HG02678 (cell line): ENCODE data around the gene TIE1.

Experiments
- ATAC-seq: cut with Tn5 transposase; IDR thresholded peaks from one replicate; pipeline ENCODE4 v1.9.1; 2021; ENCODE audit warnings: mild to moderate bottlenecking, moderate library complexity; ENCODE audit not compliant: unreplicated experiment

TIE1 gene

DNA sequence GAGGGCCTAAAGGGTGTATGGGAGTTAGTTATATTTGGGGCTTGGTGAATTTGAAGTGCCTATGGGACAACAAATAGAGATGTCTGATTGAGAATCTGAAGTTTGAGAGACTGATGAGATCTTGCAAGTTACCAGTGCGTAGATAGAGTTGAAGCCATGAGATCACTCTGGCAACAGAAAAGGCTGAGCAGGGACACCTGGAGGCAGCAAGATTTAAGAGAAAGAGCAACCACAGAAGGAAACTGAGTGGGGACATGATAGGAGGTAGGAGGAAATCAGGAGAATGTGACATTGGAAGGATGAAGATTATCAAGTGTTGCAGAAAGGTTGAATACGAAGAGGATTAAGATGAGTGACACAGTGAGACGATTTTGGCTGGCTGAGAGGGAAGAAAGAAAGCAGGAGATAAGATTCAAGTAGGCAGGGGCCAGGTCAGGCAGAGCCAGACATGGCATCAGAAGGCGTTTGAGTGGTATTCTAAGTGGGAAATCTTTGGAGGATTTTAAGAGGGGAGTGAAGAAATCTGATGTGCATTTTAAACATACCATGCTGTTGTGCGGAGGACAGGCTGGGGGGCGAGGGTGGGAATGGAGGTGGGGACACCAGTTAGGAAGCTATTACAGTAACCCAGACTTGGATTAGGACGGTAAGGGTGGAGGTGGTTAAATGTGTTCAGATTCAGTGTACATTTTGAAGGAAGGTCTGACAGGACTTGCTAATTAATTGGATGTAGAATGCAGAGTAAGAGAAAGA, 33.8 kb downstream of the TIE1 start:
- no peak for ATAC-seq

DNA sequence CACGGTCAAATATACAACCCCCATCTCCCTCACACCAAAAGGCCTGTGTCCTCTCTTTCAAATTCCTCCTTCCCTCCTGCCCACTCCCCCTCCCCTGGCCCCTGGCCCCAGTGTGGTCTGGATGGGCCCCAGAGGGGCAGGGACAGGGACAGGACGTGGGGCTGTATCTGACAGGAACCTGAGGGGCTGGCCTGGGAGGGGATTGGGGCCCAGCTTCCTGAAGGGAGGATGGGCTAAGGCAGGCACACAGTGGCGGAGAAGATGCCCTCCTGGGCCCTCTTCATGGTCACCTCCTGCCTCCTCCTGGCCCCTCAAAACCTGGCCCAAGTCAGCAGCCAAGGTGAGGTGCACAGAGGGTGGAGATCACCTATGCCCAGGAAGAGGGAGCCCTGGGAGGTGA, 36.8 kb downstream of the TIE1 start, which contains the start of gene MPL:
Gene MPL, plus strand, starts transcription at position 231 of the 400 bp plus-strand sequence. Its CDS starts 31 bp downstream, at position 262.
- ATAC-seq, result no peak

- ATAC-seq, result no peak
Measured at GRCh38 chr1:43338001-43338400, 37.2 kb downstream of the TIE1 start.

DNA sequence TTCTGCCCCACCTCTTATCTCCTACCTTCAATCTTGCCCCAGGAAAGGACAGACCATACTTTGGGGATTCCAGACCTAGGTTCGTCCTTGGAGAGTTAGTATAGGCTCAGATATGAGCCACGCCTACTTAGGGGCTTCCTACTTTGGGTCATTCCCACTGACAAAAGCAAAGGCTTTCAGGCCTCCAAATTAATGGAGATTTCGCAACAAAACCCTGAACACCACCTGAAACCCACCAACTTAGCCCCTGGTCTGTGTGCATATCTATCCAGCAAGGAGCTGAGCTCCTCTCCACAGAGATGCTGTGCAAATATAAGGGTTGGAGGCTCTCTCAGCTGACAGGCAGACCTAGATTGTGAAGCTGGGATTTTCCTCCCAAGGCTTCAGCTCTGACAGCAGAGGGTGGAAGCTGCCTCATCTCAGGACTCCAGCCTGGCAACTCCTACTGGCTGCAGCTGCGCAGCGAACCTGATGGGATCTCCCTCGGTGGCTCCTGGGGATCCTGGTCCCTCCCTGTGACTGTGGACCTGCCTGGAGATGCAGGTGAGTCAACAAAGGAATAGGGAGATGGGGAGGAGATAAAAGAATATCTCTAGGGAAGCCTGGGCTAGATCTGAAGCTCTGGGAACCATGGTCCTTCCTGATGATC, 38.9 kb downstream of the TIE1 start:
- ATAC-seq, result no peak

GRCh38 chr1:43340559-43340958, 39.8 kb downstream of the TIE1 start:
- no peak for ATAC-seq

GRCh38 chr1:43344267-43344850, 43.6 kb downstream of the TIE1 start:
- ATAC-seq, result no peak

GRCh38 chr1:43345120-43345519, 44.3 kb downstream of the TIE1 start:
- ATAC-seq, result no peak

- no peak for ATAC-seq
Measured at GRCh38 chr1:43346636-43347035, 45.9 kb downstream of the TIE1 start.

- ATAC-seq, result no peak
Measured at GRCh38 chr1:43348343-43348808, 47.6 kb downstream of the TIE1 start.

DNA sequence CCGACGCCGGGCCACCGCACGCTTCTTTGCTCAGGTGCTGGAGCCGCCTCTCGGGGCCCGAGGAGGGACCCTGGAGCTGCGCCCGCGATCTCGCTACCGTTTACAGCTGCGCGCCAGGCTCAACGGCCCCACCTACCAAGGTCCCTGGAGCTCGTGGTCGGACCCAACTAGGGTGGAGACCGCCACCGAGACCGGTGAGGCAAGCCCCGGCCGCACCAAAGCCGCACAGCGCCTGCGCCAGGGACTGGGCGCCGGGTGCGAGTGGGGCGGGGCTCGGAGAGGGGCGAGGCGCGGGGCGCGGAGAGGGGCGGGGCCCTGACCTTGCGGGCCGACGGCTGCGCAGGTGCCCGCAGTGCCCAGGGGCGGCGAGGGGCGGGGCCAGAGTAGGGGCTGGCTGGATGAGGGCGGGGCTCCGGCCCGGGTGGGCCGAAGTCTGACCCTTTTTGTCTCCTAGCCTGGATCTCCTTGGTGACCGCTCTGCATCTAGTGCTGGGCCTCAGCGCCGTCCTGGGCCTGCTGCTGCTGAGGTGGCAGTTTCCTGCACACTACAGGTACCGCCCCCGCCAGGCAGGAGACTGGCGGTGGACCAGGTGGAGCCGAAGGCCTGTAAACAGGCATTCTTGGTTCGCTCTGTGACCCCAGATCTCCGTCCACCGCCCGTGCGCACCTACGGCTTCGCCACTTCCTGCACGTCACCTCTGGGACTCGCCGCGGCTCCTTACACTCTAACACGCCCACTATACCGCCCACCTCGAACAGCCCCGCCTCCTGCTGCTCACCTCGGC, 48.2 kb downstream of the TIE1 start:
- peak; percentile 65 for ATAC-seq

DNA sequence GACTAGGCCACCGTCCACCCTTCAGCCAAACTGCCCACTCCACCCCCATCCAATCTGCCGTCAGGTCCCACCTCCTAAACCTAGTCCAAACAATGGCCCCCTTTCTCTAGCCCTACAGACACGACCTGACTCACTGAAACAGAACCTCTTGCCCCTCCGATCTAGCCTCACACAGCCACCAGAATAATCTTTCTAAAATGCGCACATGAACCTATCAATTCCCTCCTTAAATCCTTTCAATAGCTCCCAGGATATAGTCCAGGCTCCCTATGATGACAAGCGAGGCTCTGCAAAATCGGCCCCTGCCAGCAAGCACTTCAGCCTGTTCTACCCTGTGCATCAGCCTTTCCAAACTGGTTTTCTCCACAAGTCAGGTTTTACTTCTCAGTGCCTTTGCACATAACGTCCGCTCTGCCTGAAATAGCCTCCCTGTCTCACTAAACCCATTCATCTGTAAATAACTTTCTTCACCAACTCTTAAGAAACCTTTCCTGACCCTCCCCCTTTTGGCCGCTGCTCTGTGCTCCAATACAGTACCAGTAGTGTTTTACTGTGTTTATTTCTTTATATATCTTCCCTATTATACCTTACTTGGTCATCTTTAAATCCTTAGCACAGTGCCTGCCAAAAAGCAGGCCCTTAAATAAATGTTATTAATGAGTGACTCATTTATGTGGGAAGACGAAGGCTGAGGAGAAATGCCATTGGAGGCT, 49.0 kb downstream of the TIE1 start:
- no peak for ATAC-seq

DNA sequence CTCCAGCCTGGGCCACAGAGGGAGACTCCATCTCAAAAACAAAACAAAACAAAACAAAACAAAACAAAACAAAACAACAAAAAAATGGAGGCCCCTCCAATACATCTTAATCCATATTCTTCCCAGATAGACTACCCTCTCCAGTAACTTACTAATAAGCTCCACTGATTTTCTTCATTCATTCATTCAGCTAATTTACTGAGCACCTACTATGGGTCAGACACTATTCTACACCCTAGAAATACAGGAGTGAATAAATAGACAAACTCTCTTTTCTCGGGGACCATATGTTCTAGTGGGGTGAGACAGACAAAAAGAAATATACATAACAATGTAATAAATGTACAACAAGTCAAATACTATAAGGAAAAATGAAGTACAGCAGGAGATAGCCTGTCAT, 50.2 kb downstream of the TIE1 start:
- no peak for ATAC-seq

GRCh38 chr1:43351421-43352350, 50.9 kb downstream of the TIE1 start:
- ATAC-seq, result no peak

GRCh38 chr1:43352351-43352705, 51.5 kb downstream of the TIE1 start:
- no peak for ATAC-seq

DNA sequence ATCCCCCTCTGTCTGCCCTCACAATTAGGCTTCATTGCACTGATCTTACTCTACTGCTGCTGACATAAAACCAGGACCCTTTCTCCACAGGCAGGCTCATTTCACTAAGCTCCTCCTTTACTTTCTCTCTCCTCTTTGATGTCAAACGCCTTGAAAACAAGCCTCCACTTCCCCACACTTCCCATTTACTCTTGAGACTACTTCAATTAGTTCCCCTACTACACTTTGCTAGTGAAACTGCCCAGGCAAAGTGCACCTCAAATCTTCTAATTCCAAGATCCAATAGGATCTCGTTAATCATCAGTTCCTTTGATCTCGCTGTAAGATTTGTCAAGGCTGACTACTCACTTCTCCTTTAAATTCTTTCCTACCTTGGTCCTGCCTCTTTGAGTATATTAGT, 52.1 kb downstream of the TIE1 start:
- no peak for ATAC-seq

GRCh38 chr1:43354471-43354870, 53.7 kb downstream of the TIE1 start:
- ATAC-seq, result no peak

GRCh38 chr1:43354936-43355335, 54.2 kb downstream of the TIE1 start:
- no peak for ATAC-seq

DNA sequence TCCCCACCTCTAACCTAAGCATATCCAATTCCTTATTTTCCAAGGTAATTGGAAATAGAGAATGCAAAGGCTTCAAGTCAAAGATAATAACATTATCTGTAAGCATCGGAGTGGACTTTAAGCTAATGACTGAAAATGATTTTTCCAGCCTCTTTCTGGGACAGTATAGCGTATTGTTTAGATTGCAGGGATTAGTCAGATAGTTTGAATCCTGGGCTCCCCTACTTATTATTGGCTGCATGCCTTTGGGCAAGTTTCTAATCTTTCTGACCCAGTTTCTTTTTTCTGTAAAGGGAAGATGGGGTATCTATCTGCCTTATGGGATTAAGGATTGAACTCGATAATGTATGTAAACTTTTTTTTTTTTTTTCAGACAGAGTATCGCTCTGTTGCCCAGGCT, 56.5 kb downstream of the TIE1 start:
- no peak for ATAC-seq

GRCh38 chr1:43358121-43358745, 57.5 kb downstream of the TIE1 start:
- ATAC-seq, result peak; percentile 5
